Activated gamma-delta T cell treated with anti-CD3 and anti-CD28 coated beads, Interleukin-2, amount 50 U/mL, for 16 hours (primary cell): Measurements from ENCODE around the gene TMEM179B.

Experiments used
- DNase-seq: peaks from one replicate; pipeline ENCODE4 v3.0.0-alpha.2; 2020; ENCODE audit warnings: low read depth

TMEM179B gene

GRCh38 chr11:62832336-62833234 lies 45.4 kb downstream of the TMEM179B start, which contains the start of gene TEX54:
Gene TEX54 (minus strand): TSS chr11:62832841.
- DNase-seq = no peak

GRCh38 chr11:62835336-62835735 lies 48.1 kb downstream of the TMEM179B start:
- no peak for DNase-seq

GRCh38 chr11:62839050-62839945 lies 52.1 kb downstream of the TMEM179B start, which contains the start of gene WDR74:
Gene WDR74 (minus strand): TSS chr11:62839590. CDS start chr11:62839570, 20 bp downstream.
- peak; percentile 82 for DNase-seq
